Measurements from ENCODE around the gene CD40LG. TPM values are rescaled to one million over a fixed set of nuclear protein-coding genes. Genes with fewer than 3 reads are reported as not detected.

The CD40LG gene
- polyA plus RNA-seq, 1 donor (not counting 4 experiments of a cell fraction or from before 2014, with no cell fraction given), result not detected

DNA sequence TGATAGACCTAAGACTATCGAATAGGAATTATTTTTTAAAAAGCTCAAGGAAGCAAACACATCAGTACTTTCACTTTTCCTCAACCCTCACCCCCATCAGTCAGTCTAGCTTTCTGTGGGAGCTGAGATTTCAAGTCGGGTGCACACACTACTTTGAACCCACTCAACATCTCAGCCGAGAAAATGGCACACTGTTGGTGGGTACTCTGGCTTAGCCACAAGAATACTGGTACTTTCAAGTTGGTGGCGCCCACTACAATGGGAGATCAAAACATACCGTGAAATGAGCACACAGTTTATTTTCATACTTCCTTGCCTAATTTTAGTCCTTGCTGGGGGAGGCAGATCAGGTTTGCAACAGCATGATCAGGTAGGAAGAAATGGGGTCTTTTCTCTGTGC, 10.2 kb downstream of the CD40LG start:
- no peak overlapping the region for H3K27ac ChIP-seq (ENCODE audit: control insufficient read depth, insufficient read depth, low read length)
- H3K27me3 ChIP-seq (ENCODE audit: control insufficient read depth, extremely low read depth, insufficient read depth, low read length), result no peaks in the 10 kb centered on the region
- no peaks in the 10 kb centered on the region for H3K36me3 ChIP-seq (ENCODE audit: control insufficient read depth in 2 of 2, extremely low read depth in 1 of 2, insufficient read depth in 2 of 2, low read length in 2 of 2)
- no peak overlapping the region for H3K4me3 ChIP-seq (ENCODE audit: control insufficient read depth in 2 of 3, extremely low read depth in 1 of 3, insufficient read depth in 2 of 3, low read depth in 1 of 3, low read length in 3 of 3)
- H3K9me1 ChIP-seq (ENCODE audit: control insufficient read depth, extremely low read depth, insufficient read depth, low read length), result no peaks in the 10 kb centered on the region
- H4K20me1 ChIP-seq (ENCODE audit: control insufficient read depth, extremely low read depth, insufficient read depth, low read length), result no peaks in the 10 kb centered on the region
- H2AFZ ChIP-seq (ENCODE audit: control insufficient read depth, low read length), result no peak overlapping the region
- no peaks in the 10 kb centered on the region for H3K4me1 ChIP-seq (ENCODE audit: control insufficient read depth, extremely low read depth, insufficient read depth, low read length)
- H3K79me2 ChIP-seq (ENCODE audit: control insufficient read depth, insufficient read depth, low read length), result no peaks in the 10 kb centered on the region
- no peak for TF ChIP-seq EZH2 (IDR thresholded peaks at IDR 0.05; ENCODE audit: low read length)
- TF ChIP-seq, protein P1, sequence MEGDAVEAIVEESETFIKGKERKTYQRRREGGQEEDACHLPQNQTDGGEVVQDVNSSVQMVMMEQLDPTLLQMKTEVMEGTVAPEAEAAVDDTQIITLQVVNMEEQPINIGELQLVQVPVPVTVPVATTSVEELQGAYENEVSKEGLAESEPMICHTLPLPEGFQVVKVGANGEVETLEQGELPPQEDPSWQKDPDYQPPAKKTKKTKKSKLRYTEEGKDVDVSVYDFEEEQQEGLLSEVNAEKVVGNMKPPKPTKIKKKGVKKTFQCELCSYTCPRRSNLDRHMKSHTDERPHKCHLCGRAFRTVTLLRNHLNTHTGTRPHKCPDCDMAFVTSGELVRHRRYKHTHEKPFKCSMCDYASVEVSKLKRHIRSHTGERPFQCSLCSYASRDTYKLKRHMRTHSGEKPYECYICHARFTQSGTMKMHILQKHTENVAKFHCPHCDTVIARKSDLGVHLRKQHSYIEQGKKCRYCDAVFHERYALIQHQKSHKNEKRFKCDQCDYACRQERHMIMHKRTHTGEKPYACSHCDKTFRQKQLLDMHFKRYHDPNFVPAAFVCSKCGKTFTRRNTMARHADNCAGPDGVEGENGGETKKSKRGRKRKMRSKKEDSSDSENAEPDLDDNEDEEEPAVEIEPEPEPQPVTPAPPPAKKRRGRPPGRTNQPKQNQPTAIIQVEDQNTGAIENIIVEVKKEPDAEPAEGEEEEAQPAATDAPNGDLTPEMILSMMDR (optimal IDR thresholded peaks at IDR 0.05 in 1 of 3, IDR thresholded peaks at IDR 0.05 in 1 of 3, conservative IDR thresholded peaks at IDR 0.05 in 1 of 3; ENCODE audit: extremely low read depth in 1 of 3, insufficient read depth in 2 of 3, low read length in 3 of 3), result no peak
- H3K9me3 ChIP-seq (ENCODE audit: control insufficient read depth, low read depth, low read length), result no peaks in the 10 kb centered on the region
- dilution Hi-C loops (cut with MboI; ENCODE audit: extremely low pct_ligation_motif_present, low sequenced_read_pairs), result no loop called here
- no peak overlapping the region for H3K9ac ChIP-seq (ENCODE audit: control insufficient read depth, extremely low read depth, insufficient read depth, low read length)
- no peak overlapping the region for H3K4me2 ChIP-seq (ENCODE audit: control insufficient read depth, extremely low read depth, insufficient read depth, low read depth, low read length)
- no peak for FAIRE-seq
- no peak for DNase-seq (ENCODE audit: low read depth, low spot score)

DNA sequence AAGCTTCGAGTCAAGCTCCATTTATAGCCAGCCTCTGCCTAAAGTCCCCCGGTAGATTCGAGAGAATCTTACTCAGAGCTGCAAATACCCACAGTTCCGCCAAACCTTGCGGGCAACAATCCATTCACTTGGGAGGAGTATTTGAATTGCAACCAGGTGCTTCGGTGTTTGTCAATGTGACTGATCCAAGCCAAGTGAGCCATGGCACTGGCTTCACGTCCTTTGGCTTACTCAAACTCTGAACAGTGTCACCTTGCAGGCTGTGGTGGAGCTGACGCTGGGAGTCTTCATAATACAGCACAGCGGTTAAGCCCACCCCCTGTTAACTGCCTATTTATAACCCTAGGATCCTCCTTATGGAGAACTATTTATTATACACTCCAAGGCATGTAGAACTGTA, 11.2 kb downstream of the CD40LG start:
- H3K9ac ChIP-seq (ENCODE audit: control insufficient read depth, extremely low read depth, insufficient read depth, low read length), result no peak overlapping the region
- no peak overlapping the region for H3K27ac ChIP-seq (ENCODE audit: control insufficient read depth, insufficient read depth, low read length)
- H3K4me3 ChIP-seq (ENCODE audit: control insufficient read depth in 2 of 3, extremely low read depth in 1 of 3, insufficient read depth in 2 of 3, low read depth in 1 of 3, low read length in 3 of 3), result no peak overlapping the region
- H3K9me3 ChIP-seq (ENCODE audit: control insufficient read depth, low read depth, low read length), result no peaks in the 10 kb centered on the region
- H3K4me2 ChIP-seq (ENCODE audit: control insufficient read depth, extremely low read depth, insufficient read depth, low read depth, low read length), result no peak overlapping the region
- H3K27me3 ChIP-seq (ENCODE audit: control insufficient read depth, extremely low read depth, insufficient read depth, low read length), result no peaks in the 10 kb centered on the region
- no peaks in the 10 kb centered on the region for H4K20me1 ChIP-seq (ENCODE audit: control insufficient read depth, extremely low read depth, insufficient read depth, low read length)
- dilution Hi-C loops (cut with MboI; ENCODE audit: extremely low pct_ligation_motif_present, low sequenced_read_pairs), result no loop called here
- H2AFZ ChIP-seq (ENCODE audit: control insufficient read depth, low read length), result no peak overlapping the region
- no peaks in the 10 kb centered on the region for H3K9me1 ChIP-seq (ENCODE audit: control insufficient read depth, extremely low read depth, insufficient read depth, low read length)
- no peaks in the 10 kb centered on the region for H3K79me2 ChIP-seq (ENCODE audit: control insufficient read depth, insufficient read depth, low read length)
- no peaks in the 10 kb centered on the region for H3K36me3 ChIP-seq (ENCODE audit: control insufficient read depth in 2 of 2, extremely low read depth in 1 of 2, insufficient read depth in 2 of 2, low read length in 2 of 2)
- TF ChIP-seq EZH2 (IDR thresholded peaks at IDR 0.05; ENCODE audit: low read length), result no peak
- TF ChIP-seq, protein P1 (optimal IDR thresholded peaks at IDR 0.05 in 1 of 3, IDR thresholded peaks at IDR 0.05 in 1 of 3, conservative IDR thresholded peaks at IDR 0.05 in 1 of 3; ENCODE audit: extremely low read depth in 1 of 3, insufficient read depth in 2 of 3, low read length in 3 of 3), result no peak
- no peaks in the 10 kb centered on the region for H3K4me1 ChIP-seq (ENCODE audit: control insufficient read depth, extremely low read depth, insufficient read depth, low read length)
- FAIRE-seq (no peak), DNase-seq (ENCODE audit: low read depth, low spot score) (no peak)

Measured in keratinocyte (primary cell).